ENCODE data around the gene CENPO.
"Not testable (repeated sequence)": the region's sequence is repeated elsewhere in the genome, so short reads cannot be mapped to it uniquely, and the experiment has no call there.

Gene CENPO

GRCh38 chr2:24797644-24798043 is 4.4 kb downstream of the CENPO start:
- TF ChIP-seq, protein P1, sequence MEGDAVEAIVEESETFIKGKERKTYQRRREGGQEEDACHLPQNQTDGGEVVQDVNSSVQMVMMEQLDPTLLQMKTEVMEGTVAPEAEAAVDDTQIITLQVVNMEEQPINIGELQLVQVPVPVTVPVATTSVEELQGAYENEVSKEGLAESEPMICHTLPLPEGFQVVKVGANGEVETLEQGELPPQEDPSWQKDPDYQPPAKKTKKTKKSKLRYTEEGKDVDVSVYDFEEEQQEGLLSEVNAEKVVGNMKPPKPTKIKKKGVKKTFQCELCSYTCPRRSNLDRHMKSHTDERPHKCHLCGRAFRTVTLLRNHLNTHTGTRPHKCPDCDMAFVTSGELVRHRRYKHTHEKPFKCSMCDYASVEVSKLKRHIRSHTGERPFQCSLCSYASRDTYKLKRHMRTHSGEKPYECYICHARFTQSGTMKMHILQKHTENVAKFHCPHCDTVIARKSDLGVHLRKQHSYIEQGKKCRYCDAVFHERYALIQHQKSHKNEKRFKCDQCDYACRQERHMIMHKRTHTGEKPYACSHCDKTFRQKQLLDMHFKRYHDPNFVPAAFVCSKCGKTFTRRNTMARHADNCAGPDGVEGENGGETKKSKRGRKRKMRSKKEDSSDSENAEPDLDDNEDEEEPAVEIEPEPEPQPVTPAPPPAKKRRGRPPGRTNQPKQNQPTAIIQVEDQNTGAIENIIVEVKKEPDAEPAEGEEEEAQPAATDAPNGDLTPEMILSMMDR (IDR thresholded peaks at IDR 0.05; ENCODE audit: control insufficient read depth, extremely low read depth, insufficient read depth) = no peak
- DNase-seq (ENCODE audit: low read depth) = no peak
- H3K4me3 ChIP-seq (ENCODE audit: low read depth, low read length) = no peak overlapping the region

DNA sequence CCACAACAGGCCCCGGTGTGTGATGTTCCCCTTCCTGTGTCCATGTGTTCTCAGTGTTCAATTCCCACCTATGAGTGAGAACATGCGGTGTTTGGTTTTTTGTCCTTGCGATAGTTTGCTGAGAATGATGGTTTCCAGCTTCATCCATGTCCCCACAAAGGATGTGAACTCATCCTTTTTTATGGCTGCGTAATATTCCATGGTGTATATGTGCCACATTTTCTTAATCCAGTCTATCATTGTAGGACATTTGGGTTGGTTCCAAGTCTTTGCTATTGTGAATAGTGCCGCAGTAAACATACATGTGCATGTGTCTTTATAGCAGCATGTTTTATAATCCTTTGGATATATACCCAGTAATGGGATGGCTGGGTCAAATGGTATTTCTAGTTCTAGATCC is 7.3 kb downstream of the CENPO start:
- DNase-seq (ENCODE audit: low read depth); H3K4me3 ChIP-seq (ENCODE audit: low read depth, low read length): not testable (repeated sequence)

DNA sequence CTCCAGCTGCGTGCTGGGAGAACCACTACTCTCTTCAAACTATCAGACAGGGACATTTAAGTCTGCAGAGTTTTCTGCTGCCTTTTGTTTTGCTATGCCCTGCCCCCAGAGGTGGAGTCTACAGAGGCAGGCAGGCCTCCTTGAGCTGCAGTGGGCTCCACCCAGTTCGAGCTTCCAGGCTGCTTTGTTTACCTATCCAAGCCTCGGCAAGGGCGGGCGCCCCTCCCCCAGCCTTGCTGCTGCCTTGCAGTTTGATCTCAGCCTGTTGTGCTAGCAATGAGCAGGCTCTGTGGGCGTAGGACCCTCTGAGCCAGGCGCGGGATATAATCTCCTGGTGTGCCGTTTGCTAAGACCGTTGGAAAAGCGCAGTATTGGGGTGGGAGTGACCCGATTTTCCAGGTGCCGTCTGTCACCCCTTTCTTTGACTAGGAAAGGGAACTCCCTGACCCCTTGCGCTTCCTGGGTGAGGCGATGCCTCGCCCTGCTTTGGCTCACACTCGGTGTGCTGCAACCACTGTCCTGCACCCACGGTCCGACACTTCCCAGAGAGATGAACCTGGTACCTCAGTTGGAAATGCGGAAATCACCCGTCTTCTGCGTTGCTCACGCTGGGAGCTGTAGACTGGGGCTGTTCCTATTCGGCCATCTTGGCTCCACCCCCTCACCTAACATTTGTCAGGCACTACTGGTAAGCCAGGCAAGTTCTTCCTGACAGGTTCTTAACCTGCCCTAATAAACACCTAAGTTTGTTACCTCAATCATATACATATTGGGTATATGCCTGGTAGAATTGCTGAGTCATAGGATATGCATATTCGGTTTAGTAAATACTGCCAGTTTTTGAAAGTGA is 12.8 kb downstream of the CENPO start:
- H3K4me3 ChIP-seq (ENCODE audit: low read depth, low read length); DNase-seq (ENCODE audit: low read depth): not testable (repeated sequence)

DNA sequence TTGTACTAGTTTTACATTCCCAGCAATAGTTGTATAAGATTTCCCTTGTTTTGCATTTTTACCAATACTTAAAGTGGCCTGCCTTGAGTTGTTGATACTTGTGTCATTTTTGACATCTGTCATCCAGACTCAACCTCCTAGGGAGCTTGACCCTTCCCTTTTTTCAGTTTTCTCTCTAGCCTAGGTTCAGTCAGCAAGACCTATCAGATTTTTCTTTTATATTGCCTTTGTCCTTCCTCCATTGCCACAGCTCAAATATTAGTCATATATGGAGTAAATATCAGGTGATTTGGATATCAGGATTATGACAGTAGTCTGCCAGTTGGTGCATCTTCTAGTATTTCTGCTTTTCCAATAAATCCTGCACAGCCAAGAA is 13.4 kb downstream of the CENPO start:
- DNase-seq (ENCODE audit: low read depth) = no peak
- H3K4me3 ChIP-seq (ENCODE audit: low read depth, low read length) = no peak overlapping the region
- TF ChIP-seq, protein P1 (IDR thresholded peaks at IDR 0.05; ENCODE audit: control insufficient read depth, extremely low read depth, insufficient read depth) = no peak

DNA sequence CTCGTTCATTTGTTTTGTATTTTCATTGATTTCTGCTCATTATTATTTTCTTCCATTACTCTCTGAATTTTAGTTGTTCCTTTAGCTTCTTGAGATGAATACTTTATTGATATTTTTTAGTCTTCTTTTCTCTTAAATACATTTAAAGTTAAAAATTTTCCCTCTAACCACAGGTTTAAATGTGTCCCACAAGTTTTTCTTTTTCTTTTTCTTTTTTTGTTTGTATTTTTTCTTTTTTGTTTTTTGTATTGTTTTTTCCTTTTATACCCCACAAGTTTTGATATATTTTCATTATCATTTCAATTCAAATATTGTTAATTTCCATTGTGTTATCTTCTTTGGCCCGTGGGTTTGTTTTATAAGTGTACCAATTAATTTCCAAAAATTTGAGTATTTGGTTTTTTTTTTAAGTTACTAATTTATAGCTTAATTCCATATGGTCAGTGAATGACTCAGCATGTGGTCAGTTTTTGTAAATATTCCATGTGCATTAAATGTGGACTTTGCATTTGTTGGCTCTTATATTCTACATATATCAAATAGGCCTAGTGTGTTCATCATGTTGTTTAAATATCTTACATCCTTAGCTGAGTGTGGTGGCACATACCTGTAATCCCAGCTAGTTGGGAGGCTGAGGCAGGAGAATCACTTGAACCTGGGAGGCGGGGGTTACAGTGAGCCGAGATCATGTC is 16.2 kb downstream of the CENPO start:
- no peak overlapping the region for H3K4me3 ChIP-seq (ENCODE audit: low read depth, low read length)
- DNase-seq (ENCODE audit: low read depth) = no peak
- TF ChIP-seq, protein P1 (IDR thresholded peaks at IDR 0.05; ENCODE audit: control insufficient read depth, extremely low read depth, insufficient read depth) = no peak

GRCh38 chr2:24813691-24814137 is 20.5 kb downstream of the CENPO start:
- H3K4me3 ChIP-seq (ENCODE audit: low read depth, low read length) = no peak overlapping the region
- TF ChIP-seq, protein P1 (IDR thresholded peaks at IDR 0.05; ENCODE audit: control insufficient read depth, extremely low read depth, insufficient read depth) = no peak
- DNase-seq (ENCODE audit: low read depth) = no peak

DNA sequence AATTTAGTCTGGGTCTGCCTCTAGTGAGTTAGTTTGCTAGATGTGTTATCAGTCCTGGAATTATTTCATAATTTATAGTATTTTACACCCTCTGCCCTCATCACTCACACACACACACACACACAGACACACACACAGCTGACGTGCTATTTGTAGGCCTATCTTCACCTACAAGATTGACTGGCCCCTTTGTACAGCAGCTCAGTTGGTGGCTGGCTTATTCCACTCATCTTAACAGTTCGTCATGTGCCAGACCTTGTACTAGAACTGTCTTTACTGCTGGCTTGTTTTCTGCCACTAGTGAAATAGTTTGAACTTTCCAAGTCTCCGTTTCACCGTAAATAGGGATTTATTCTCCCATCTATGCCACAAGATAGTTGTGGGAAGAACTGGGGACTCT is 21.3 kb downstream of the CENPO start:
- no peak overlapping the region for H3K4me3 ChIP-seq (ENCODE audit: low read depth, low read length)
- TF ChIP-seq, protein P1 (IDR thresholded peaks at IDR 0.05; ENCODE audit: control insufficient read depth, extremely low read depth, insufficient read depth) = no peak
- no peak for DNase-seq (ENCODE audit: low read depth)

DNA sequence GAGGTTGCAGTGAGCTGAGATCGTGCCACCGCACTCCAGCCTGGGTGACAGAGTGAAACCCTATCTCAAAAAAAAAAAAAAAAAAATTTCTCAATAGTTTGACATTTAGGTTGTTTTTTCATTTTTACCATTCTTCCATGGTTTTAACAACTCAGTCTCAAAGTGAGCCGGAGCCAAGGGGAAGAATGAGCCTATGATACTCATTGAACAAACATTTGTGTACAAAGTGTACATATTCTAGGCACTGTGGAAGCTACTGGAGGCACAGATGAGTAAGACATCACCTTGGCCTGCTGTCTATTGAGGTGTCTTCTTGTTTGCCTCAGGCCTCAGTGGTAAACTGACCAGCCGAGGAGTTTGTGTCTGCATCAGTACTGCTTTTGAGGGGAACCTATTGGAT is 21.9 kb downstream of the CENPO start:
- TF ChIP-seq, protein P1 (IDR thresholded peaks at IDR 0.05; ENCODE audit: control insufficient read depth, extremely low read depth, insufficient read depth) = no peak
- DNase-seq (ENCODE audit: low read depth) = no peak
- no peak overlapping the region for H3K4me3 ChIP-seq (ENCODE audit: low read depth, low read length)
